Activated T-cell treated with anti-CD3 and anti-CD28 coated beads, Interleukin-2, amount 50 U/mL, for 72 hours (primary cell): ENCODE measurements around the gene PANX3. TPM values are rescaled to one million over a fixed set of nuclear protein-coding genes. Genes with fewer than 3 reads are reported as not detected.
A peak's percentile ranks its signal among the peaks of the same experiment; 100 is the strongest.
"Not testable (repeated sequence)": the region's sequence is repeated elsewhere in the genome, so short reads cannot be mapped to it uniquely, and the experiment has no call there.

ENCODE experiments used
- ATAC-seq, 2 donors: fragments of 150-1000 bp; cut with Tn5 transposase; replicated peaks in 1 of 2; 2 replicates each; pipeline ENCODE4 v1.10.0; 2021; ENCODE audit warnings: moderate library complexity in 2 of 2, mild to moderate bottlenecking in 1 of 2
- DNase-seq, 2 donors: peaks; one replicate each; pipeline ENCODE4 v3.0.0; 2021 to 2022; ENCODE audit warnings: mixed read lengths in 1 of 2
- H3K27ac Mint-ChIP-seq: one replicate; pipeline ENCODE4 v1.8.0; 2022; ENCODE audit warnings: mild to moderate bottlenecking, moderate library complexity, mixed read lengths
- H3K27me3 Mint-ChIP-seq: one replicate; pipeline ENCODE4 v1.8.0; 2022; ENCODE audit warnings: low read depth, mixed read lengths
- H3K36me3 Mint-ChIP-seq, 2 donors: one replicate each; pipeline ENCODE4 v1.8.0; 2022; ENCODE audit warnings: mixed read lengths in 2 of 2, mild to moderate bottlenecking in 1 of 2; ENCODE audit not compliant: insufficient read depth in 2 of 2
- H3K4me1 Mint-ChIP-seq: one replicate; pipeline ENCODE4 v1.8.0; 2022; ENCODE audit warnings: low read depth, mixed read lengths
- H3K4me3 Mint-ChIP-seq, 2 donors: one replicate each; pipeline ENCODE4 v1.8.0; 2022; ENCODE audit warnings: mild to moderate bottlenecking in 2 of 2, mixed read lengths in 2 of 2, moderate library complexity in 2 of 2
- H3K9me3 Mint-ChIP-seq, 2 donors: one replicate each; pipeline ENCODE4 v1.8.0; 2022; ENCODE audit warnings: mixed read lengths in 2 of 2
- total RNA-seq, 2 donors: library from RNA; stranded (reverse); gene quantifications; one replicate each; pipeline ENCODE4 v1.2.3, GENCODE V29; 2022

The PANX3 gene
- total RNA-seq, 2 donors from 2014 or later = not detected

DNA sequence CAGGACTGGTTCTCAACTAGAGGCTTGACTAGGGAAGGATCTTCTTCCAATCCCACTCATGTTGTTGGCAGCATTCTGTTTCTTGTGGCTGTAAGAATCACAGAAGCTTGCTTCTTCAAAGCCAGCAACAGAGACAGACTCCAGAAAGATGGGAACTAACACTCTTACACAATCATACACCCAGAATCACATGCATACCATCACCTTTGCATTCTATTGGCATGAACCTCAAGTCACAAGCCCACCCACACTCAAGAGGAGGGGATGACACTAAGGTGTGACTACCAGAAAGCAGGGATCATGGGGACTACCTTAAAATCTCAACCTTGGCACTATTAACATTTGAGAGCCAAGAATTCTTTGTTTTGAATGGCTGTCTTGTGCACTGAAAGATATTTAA lies 13.6 kb upstream of the PANX3 start:
- Mint-ChIP-seq H3K27ac (no peak overlapping the region), H3K36me3 (peaks cover 0 to 3% of the 10 kb centered on the region in 2 donors), H3K9me3 (no peaks in the 10 kb centered on the region), H3K4me3 (no peak overlapping the region), H3K27me3 (peaks cover 16% of the 10 kb centered on the region), H3K4me1 (no peaks in the 10 kb centered on the region)
- ATAC-seq (no peak), DNase-seq (no peak)

DNA sequence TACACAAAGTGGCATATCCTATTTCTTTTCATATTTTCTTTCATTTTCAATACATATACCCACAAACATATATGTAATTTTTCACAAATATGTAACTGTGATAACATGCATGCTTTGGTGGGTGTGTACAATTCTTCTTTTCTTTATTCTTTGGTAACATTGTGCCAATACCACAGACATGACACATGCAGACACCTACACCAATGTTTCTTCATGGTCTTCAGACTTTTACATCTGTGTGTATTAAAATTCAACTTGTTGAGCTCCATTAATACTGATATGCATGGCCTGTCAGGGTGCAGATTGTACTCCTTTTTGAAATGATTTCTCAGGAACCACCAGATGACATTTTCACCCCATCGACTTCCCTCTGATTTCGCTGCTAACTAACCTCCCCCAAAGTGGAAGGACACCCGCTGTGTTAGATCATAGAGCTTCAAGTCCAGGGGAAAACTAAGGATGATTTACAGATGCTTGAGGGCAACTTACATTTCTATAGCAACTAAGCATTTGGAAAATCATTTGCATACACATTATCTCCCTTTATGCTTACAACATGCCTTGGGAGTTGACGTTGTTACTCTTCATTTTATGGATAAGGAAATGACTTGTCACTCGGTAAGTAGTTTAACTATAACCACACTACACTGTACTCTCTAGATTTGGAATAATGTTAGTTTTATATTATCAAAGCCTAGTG lies 10.5 kb upstream of the PANX3 start:
- no peak overlapping the region for H3K4me3 Mint-ChIP-seq
- no peaks in the 10 kb centered on the region for H3K4me1 Mint-ChIP-seq
- H3K36me3 Mint-ChIP-seq = peaks cover 0 to 3% of the 10 kb centered on the region in 2 donors
- ATAC-seq (no peak), DNase-seq (no peak)
- peaks cover 12% of the 10 kb centered on the region for H3K27me3 Mint-ChIP-seq
- no peaks in the 10 kb centered on the region for H3K9me3 Mint-ChIP-seq
- no peak overlapping the region for H3K27ac Mint-ChIP-seq

DNA sequence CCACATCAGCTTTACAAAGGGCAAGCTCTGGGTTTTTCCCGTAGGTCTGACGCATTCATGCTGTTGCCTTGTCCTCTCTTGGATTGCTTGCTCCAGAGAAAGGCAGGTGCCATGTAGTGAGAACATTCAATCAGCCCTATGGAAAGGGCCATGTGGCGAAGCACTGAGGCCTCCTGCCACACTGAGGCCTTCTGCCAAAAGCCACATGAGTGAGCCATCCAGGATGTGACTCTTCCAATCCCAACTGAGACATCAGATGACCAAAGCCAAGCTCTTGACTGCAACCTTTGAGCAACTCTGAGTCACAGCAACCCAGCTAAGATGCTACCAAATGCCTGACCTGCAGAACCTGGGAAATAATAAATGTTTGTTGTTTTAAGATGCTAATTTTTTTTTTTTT lies 9.0 kb upstream of the PANX3 start:
- Mint-ChIP-seq H3K27ac (no peak overlapping the region), H3K27me3 (peaks cover 8% of the 10 kb centered on the region), H3K9me3 (no peaks in the 10 kb centered on the region), H3K4me3 (no peak overlapping the region), H3K4me1 (no peaks in the 10 kb centered on the region), H3K36me3 (peaks cover 0 to 3% of the 10 kb centered on the region in 2 donors)
- peak; percentile 44 to 69 for ATAC-seq
- DNase-seq = no peak

DNA sequence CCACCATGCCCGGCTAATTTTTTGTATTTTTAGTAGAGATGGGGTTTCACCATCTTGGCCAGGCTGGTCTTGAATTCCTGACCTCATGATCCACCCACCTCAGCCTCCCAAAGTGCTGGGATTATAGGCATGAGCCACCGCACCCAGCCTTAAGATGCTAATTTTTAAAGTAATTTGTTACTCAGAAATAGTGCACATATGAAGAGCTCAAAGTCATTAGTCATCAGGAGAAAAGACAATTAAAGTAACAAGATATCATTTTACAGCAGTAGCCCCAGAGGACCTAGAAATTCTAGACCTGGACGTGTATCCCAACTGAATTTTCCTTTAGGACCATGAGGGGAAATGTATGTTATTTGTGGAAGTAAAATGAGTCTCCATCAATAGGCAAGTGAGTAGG lies 8.5 kb upstream of the PANX3 start:
- H3K27ac Mint-ChIP-seq, H3K9me3 Mint-ChIP-seq, DNase-seq, H3K27me3 Mint-ChIP-seq, H3K36me3 Mint-ChIP-seq, ATAC-seq, H3K4me3 Mint-ChIP-seq, H3K4me1 Mint-ChIP-seq: not testable (repeated sequence)

DNA sequence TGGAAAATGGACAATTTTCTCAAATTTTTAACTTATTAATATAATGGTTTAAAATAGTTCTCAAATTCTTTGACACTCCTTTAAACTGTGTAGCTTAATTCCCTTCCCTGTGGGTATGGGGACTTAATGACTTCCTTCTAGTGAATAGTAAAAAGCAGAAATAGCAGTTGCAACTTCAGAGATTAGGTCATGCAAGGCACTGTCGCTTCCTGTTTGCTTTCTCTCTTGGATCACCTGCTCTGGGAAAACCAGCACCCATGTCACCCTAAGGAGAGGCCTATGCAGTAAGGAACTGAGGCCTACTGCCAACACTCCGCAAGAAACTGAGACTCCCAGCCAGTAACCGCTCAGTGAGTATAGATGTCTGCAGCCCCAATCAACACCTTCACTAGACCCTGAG lies 5.5 kb upstream of the PANX3 start:
- Mint-ChIP-seq H3K27me3 (peaks cover 2% of the 10 kb centered on the region), H3K36me3 (peaks cover 0 to 3% of the 10 kb centered on the region in 2 donors), H3K27ac (no peak overlapping the region), H3K9me3 (no peaks in the 10 kb centered on the region), H3K4me3 (no peak overlapping the region), H3K4me1 (no peaks in the 10 kb centered on the region)
- DNase-seq (no peak), ATAC-seq (no peak)

DNA sequence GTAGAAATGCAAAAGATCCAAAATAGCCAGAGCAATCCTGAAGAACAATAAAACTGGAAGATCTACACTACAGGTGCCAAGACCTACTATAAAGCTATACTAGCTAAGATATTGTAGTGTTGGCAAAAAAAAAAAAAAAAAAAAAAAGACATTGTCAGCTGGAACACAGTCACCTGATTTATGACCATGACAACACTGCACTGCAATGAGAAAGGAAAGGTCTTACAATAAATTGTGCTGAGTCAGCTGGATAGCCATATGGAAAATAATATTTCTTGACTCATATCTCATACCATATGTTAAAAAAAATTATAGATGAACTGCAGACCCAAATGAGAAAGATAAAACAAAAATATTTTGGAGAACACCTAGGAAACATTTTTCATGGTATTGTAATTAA lies 3.1 kb upstream of the PANX3 start:
- H3K9me3 Mint-ChIP-seq = no peaks in the 10 kb centered on the region
- H3K36me3 Mint-ChIP-seq = no peaks in the 10 kb centered on the region
- H3K4me1 Mint-ChIP-seq = peaks cover 10% of the 10 kb centered on the region
- no peak overlapping the region for H3K27ac Mint-ChIP-seq
- no peak overlapping the region for H3K4me3 Mint-ChIP-seq
- H3K27me3 Mint-ChIP-seq = no peaks in the 10 kb centered on the region
- no peak for ATAC-seq
- no peak for DNase-seq

DNA sequence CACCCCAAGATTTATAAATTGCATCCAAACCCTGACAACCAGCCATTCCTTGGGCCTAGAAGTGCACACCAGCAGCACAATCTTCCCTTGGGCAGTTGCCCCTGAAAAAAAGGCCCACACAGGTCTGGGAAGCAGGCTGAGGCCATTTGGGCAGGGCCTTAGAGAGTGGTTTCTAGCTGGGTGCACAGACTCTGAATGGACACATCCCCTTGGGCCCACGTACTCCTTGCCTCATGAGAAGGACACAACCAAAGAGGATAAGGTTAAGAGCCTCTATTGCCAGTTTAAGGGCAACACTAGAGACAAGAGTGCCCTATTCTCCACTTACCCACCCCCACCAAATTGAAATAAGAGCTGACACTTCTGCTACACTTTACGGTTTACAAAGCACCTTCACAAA lies 933 bp upstream of the PANX3 start:
- H3K4me3 Mint-ChIP-seq = no peak overlapping the region
- no peak overlapping the region for H3K27ac Mint-ChIP-seq
- peaks cover 10% of the 10 kb centered on the region for H3K4me1 Mint-ChIP-seq
- no peaks in the 10 kb centered on the region for H3K36me3 Mint-ChIP-seq
- no peaks in the 10 kb centered on the region for H3K27me3 Mint-ChIP-seq
- DNase-seq (no peak), ATAC-seq (no peak)
- no peaks in the 10 kb centered on the region for H3K9me3 Mint-ChIP-seq

DNA sequence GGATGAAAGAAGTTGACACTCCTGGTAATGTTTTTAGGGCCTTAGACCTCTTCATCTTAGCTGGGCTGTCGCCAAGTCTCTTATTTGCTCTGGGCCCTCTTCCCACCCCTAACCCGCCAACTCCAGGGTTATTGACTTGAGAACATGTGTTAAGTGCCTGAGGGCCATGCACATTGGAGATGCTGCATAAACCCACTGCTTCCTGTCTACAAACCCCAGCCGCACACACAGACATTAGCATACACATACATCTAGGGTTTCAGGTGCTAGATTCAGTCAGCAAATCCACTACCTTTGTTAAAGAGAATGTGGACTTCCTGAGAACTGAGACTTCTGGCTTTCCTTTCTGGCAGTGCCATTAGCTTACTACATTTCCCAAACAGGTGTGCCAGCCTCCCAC lies 817 bp downstream of the PANX3 start:
- DNase-seq (peak; percentile 22 to 25), ATAC-seq (peak; percentile 82 to 95)
- Mint-ChIP-seq H3K27me3 (peaks cover under 1% of the 10 kb centered on the region), H3K36me3 (no peaks in the 10 kb centered on the region), H3K9me3 (no peaks in the 10 kb centered on the region), H3K4me1 (peaks cover 10% of the 10 kb centered on the region), H3K4me3 (no peak overlapping the region), H3K27ac (no peak overlapping the region)

DNA sequence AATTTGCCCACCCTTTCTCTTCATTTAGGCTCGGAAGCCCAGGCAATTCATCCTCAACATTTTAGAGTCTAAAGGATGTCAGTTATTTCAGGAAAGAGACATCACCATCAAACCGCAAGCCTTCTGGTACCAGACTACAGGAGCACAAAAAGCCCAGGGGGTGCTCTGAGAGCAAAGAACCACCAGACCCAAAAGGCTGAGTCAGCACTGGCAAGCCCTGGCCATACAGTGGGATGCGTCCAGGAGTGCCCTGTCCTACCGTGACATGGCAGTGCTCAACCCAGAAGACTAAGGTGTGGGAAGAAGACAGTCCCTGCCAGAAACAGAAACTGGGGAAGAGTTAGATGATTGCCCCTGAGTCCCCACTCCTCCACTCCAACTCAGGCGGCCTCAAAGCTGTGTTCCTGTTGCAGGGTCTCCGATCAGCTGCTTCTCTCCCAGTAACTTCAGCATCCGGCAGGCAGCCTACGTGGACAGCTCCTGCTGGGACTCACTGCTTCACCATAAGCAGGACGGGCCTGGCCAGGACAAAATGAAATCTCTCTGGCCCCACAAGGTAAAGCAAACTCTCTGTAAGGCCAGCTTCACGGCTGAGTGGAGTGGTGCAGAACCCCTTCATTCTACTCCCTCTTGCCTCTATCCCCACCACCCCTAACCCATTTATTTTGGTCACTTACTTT lies 1.5 kb downstream of the PANX3 start:
- Mint-ChIP-seq H3K9me3 (no peaks in the 10 kb centered on the region), H3K27ac (no peak overlapping the region), H3K27me3 (peaks cover 7% of the 10 kb centered on the region), H3K36me3 (no peaks in the 10 kb centered on the region), H3K4me3 (no peak overlapping the region), H3K4me1 (peaks cover 10% of the 10 kb centered on the region)
- ATAC-seq (no peak), DNase-seq (no peak)

DNA sequence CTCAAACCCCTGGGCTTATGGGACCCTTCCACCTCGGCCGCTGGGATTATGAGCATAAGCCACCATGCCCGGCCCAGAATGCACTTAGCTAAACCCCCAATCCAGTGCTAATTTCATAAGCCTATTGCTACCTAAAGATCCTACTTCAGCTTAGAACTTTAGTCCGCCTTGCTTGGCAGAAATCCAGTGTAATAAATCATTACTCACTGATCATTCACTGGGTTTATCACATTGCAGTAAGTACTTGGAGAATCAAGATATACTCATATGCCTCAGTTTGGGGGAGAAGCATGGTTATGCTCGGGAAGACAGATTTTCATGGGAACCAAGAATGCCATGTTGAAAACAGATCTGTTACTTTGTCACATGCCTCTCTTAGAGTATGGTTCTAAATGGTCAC lies 7.6 kb downstream of the PANX3 start:
- Mint-ChIP-seq H3K4me3 (no peak overlapping the region), H3K27ac (no peak overlapping the region), H3K9me3 (peaks cover 0 to 1% of the 10 kb centered on the region in 2 donors), H3K4me1 (peaks cover 6% of the 10 kb centered on the region), H3K27me3 (peaks cover 17% of the 10 kb centered on the region), H3K36me3 (peaks cover 0 to 1% of the 10 kb centered on the region in 2 donors)
- ATAC-seq (no peak), DNase-seq (no peak)

DNA sequence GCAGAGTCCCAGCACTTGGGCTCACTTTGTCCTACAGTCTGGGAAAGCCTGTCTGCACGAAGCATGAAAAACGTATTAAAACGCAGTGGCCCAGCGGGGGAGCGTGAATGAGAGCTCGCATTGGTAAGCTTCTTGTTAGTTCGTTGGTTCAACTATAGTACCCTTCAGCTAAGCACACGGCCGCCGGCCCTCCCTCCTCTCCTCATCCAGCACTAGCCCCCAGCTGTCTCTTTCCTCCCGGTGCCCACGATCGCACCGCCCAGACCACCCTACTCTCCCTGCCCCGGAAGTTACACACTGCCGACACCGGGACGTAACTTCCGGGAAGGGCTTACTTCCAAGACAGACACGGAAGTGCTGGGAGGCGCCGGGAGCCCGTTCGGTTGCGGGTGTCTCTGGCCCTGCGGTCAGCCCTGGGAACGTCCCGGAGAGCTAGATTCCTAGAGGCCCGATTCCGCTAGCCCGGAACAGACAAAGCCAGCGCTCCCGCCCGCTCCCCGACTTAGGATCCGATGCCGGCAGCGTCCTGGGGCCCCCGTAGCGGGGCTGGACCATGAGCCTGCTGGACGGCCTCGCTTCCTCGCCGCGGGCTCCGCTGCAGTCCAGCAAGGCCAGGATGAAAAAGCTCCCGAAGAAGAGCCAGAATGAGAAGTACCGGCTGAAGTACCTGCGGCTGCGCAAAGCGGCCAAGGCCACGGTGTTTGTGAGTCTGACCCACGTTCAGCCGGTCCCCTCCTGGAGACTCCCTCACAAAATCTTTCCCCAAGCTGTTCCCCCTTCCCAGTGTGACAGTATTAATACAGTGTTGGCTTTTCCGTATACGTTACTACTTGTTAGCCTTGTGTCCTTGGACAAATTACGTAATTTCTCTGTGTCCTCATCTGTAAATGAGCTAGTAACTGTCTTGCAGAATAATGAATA lies 11.6 kb downstream of the PANX3 start, which contains the start of gene TBRG1:
Gene TBRG1 (plus strand): TSS at position 334 of the 921 bp plus-strand sequence. CDS start 220 bp downstream, at position 554.
- ATAC-seq = peak; percentile 99 to 100
- peak within 1 kb of the TSS; percentile 99 for H3K27ac Mint-ChIP-seq
- DNase-seq = peak; percentile 85 to 86
- peaks cover 9% of the 10 kb centered on the region for H3K27me3 Mint-ChIP-seq
- peaks cover 4 to 13% of the 10 kb centered on the region in 2 donors for H3K36me3 Mint-ChIP-seq
- H3K4me3 Mint-ChIP-seq = peak within 1 kb of the TSS; percentile 95 to 99
- H3K9me3 Mint-ChIP-seq = peaks cover 0 to 1% of the 10 kb centered on the region in 2 donors
- peaks cover 22% of the 10 kb centered on the region for H3K4me1 Mint-ChIP-seq

DNA sequence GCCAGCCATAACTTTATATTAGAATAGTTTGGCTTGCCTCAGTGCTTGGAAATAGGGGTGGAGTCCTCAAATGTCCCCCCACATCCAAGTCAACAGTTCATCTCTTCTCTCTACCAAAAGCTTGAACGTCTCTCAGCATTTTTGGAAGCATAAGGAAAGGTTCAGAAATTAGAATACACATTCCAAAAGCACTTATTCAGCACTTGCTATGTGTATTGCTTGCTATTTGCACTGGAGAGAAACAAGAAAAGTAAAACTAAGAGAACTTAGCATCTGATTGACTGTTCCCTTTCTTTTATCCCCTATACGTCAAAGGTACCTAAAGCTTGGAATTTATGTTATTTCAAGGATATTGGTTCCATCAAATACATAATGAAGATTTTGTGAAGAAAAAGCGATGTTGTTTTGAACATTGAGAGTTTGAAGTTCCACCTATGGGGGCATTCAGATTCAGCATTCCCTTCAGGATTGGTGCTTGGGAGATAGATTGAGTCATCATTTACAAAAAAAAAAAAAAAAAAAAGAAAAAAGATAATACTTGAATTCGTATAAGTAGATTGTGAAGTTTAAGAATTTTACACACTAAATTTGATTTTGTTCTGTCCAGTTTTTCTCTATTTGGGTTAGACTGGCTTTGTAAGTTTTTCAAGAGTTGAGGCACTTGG lies 12.8 kb downstream of the PANX3 start:
- ATAC-seq (no peak), DNase-seq (no peak)
- Mint-ChIP-seq H3K27ac (peak overlapping the region; percentile 99), H3K27me3 (peaks cover 8% of the 10 kb centered on the region), H3K4me1 (peaks cover 22% of the 10 kb centered on the region), H3K36me3 (peaks cover 6 to 15% of the 10 kb centered on the region in 2 donors), H3K4me3 (peak overlapping the region; percentile 95 to 99), H3K9me3 (peaks cover 0 to 1% of the 10 kb centered on the region in 2 donors)
